ENCODE measurements around the gene PUSL1. TPM values are rescaled to one million over a fixed set of nuclear protein-coding genes. Genes with fewer than 3 reads are reported as not detected.
A peak's percentile ranks its signal among the peaks of the same experiment; 100 is the strongest.

The PUSL1 gene, protein sequence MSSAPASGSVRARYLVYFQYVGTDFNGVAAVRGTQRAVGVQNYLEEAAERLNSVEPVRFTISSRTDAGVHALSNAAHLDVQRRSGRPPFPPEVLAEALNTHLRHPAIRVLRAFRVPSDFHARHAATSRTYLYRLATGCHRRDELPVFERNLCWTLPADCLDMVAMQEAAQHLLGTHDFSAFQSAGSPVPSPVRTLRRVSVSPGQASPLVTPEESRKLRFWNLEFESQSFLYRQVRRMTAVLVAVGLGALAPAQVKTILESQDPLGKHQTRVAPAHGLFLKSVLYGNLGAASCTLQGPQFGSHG
- 8.4 TPM for total RNA-seq

DNA sequence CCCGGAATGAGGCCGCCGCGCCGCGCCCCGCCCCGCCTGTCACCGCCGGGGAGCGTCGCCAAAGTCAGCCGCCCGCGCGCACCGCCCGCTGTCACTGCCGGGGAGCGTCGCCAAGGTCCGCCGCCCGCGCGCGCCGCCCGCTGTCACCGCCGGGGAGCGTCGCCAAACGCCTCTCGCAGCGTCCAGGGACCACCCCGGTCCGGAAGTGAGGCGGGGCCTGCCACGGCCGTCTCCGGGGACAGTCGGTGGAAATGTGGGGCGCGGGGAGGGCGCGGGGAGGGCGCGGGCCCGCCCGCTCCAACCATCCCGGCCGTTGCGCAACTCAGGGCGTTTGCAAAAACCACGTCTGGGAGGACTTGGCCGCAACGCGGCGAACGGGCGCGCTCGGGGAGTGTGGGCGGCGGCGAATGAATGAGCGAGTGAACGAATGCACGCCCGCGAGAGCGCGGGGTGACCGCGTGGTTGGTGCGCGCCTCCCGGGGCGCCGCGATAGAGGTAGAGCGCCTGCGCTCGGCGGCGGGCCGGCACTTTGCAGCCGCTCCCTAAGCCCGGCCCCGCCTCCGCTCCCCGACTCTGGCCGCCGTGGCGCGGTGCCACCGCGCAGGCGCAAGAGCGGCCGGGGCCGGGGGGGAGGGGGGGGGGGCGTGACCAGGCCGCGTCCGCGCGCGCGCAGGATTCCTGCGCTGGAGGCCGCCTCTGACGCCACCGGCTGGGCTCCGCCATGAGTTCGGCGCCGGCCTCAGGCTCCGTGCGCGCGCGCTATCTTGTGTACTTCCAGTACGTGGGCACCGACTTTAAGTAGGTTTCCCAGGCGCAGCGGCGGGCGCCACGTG, at the start of gene PUSL1, which contains the start of gene ACAP3:
Gene PUSL1 (plus strand): TSS at position 675 of the 833 bp plus-strand sequence. CDS start 47 bp downstream, at position 722.
Gene ACAP3 (minus strand): TSS at position 8 of the 833 bp plus-strand sequence. CDS start 115 bp downstream, outside the sequence.
- ATAC-seq (peak; percentile 78), DNase-seq (ENCODE audit: low spot score) (peak; percentile 93)

DNA sequence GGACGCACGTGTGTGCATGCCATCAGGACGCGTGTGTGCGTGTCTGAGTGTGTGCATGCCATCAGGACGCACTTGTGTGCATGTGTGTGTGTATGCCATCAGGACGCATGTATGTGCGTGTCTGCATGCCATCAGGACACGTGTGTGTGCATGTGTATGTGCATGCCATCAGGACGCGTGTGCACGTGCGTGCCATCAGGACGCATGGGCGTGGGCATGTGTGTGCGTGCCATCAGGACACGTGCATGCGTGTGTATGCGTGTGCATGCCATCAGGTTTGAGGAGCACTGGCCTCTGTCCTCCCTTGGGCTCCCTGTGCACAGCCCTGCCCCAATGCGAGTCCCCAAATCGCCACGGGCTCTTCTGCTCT, 49.3 kb upstream of the PUSL1 start:
- no peak for DNase-seq (ENCODE audit: low spot score)

DNA sequence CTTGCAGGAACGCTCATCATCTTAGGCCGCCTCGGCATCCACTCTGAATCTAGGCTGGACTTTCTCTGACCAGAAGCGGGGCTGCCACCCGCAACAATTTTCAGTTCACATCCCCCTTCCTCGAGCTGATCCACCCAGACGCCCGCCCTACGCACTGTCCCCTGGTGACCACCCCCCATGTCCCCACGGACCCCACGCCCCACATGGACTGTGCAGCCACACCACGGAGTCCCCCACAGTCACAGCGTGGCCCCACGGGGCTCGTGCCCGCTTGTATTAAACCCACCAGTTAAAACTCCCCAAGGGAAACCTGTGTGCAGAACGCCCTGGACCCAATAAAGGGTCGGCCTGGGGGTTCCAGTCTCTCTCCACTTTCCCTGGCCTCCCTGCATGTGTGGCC, 48.9 kb upstream of the PUSL1 start:
- DNase-seq (ENCODE audit: low spot score): no peak
- no peak for ATAC-seq

More for the DNA sequence above, 49.3 kb upstream of the PUSL1 start:
- no peak for ATAC-seq

DNA sequence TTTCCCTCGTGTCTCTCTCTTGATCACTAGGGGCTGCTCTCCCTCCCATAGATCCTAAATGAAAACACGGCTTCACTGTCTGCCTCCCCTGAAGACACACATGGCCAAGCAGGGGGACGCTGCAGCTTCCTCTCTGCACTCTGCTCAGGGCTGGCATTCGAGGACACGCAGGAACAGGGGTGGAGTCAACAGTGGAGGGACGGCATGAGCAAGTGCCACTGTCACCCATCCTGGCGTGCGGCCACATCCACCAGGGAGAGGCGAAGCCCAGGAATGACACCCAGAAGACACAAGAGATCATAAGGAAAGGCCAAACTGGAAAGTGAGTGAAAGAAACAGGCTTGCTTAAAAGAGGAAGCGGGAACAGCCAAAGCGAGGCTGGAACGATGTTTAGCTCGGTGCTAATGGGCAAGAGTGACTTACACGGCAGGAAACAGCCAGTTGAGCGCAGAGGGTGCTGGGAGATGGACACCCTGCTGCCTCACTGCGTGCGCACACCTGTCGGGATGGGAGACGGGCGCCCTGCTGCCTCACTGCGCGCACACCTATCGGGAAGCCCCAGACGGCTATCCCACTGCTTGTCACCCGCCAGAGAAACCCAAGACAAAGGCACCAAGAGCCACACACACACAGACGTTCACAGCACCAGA, 48.3 kb upstream of the PUSL1 start:
- ATAC-seq: no peak

DNA sequence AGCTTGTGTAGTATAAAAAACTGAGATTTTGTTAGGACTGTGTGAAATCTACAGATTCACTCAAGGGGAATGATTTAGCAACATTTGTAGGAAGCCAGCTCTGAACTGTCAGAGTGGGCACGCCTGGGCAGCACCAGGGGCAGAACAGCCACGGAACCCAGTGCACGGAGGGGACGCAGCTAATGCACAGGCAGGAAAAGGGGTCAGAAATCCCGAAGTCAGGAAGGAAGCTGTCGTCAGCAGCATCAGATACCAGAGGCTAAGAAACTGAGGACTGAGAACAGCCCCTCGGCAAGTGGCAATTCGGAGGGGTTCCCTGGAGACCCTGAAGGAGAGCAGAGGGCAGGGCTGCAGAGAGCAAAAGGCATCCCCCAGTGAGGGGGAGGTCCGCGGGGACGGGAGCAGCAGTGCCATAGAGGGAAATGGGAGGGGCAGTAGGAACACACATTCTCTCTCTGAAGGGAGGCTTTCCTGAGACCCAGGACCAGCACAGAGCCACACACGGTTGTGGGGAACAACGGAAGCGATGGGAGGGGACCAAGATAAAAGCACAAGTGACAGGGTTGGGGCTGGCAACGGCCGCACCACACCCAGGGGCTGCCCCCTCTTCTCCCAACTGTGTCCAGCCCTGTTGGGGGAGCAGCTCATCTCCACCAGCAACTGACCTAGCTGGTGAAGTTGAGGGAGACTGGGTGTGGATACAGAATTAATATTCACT, 47.4 kb upstream of the PUSL1 start:
- ATAC-seq: peak; percentile 23
- no peak for DNase-seq (ENCODE audit: low spot score)

More for the DNA sequence above, 48.3 kb upstream of the PUSL1 start:
- no peak for DNase-seq (ENCODE audit: low spot score)

DNA sequence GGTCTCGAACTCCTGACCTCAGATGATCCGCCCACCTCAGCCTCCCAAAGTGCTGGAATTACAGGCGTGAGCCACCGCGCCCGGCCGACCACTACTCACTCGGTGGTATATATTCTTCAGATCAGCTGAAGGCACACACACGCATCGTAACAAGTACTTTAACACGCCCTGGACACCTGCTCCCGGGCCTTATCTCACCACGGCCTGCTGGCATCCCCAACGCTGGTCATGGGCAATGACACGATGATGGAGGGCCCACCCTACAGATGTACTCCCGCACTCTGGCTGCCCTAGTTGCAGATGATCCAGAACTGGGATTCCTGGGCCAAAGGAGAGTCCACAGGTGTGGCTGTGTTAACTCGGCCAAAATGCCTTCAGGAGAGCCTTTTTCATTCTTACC, 46.3 kb upstream of the PUSL1 start:
- DNase-seq (ENCODE audit: low spot score) (no peak), ATAC-seq (no peak)

DNA sequence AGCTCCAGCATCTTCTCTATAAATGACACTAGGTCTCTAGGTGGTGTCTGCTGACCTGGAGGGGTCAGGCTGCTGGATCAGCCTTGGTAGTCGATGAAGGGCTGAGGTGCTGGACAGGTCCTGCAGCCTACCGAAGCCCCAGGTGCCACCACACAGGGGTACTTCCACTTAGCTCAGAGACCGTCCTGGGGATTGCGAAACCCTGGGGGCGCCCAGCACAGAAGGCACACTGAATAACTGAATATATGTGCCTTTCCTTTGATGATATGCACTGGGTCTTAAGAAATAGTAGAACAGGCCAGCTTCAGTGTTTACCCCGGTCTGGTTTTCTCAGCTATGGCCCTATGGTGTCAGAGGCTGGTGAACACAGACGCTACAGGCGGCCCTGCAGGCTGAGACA, 45.6 kb upstream of the PUSL1 start:
- ATAC-seq: no peak

DNA sequence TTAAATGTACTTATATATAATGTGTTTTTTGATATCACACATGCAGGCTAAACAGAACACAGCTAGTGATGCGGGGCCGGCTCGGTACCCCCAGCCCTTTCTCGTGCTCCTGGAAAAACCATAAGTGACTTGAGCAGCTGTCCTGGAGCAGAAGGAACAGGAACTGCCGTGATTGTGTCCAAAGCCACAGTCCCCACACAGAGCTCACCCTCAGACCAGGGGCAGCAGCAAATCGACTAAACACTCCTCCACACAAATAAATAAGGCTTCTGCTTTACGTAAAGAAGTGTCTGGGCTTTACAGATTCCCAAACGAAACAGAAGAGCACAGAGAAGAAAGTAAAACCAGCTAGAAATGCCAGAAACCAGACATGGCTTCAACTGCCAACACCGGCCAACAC, 44.4 kb upstream of the PUSL1 start:
- no peak for DNase-seq (ENCODE audit: low spot score)
- ATAC-seq: no peak

More for the DNA sequence above, 45.6 kb upstream of the PUSL1 start:
- DNase-seq (ENCODE audit: low spot score): no peak

DNA sequence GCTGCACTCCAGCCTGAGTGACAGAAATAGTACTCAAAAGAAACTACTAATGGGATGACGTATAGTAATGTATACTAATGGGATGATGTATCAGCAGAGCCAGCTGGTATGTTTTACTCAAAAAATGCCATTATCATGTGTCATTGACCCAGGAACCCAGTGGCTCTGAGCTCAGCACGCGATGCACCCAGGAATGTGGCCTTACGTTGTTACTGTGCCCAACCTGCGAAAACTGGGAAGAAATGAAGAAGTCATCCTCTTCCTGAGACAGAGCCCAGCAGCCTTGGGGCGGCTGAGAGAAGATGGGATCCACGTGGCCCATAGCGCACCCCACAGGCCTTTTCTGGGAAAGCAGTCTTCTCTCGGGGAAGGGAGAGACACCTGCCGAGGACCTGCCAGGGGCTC, 43.5 kb upstream of the PUSL1 start:
- DNase-seq (ENCODE audit: low spot score) (no peak), ATAC-seq (no peak)

DNA sequence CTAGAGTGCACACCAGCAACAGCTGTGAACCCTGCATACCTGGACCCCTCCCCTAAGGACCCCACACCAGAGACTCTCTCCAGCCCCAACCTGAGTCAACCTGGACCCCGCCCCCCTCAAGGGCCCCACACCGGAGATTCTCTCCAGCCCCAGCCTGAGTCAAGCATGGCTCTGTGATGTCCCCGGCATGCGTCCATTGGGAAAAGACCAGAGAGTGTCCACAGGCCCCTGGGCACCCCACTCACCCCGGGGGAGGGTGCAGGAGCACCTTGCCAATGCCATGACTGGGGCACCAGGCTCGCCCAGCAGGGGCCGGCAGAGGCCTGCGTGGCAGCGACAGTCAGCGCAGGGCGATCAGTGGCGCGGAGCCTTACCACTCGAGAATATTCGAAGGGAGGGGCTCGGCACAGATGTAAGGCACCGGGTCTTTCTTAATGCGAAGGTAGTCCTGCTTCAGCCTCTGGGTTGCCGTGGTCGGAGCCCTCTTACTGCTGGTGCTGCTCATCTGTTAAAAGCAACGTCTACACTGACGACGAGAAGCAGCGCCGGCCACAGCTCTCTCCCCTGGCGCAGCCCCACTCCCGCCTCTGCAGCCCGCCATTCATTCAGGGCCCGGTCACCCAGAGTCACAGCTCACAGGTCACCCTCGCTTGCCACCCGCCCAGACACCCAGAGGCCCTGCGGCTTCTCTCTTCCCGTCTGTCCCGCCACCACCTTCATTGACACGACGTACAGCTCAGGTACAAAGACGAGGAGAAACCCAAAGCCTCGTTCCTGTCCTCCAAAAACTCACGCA, 40.7 kb upstream of the PUSL1 start:
- ATAC-seq (no peak), DNase-seq (ENCODE audit: low spot score) (no peak)

DNA sequence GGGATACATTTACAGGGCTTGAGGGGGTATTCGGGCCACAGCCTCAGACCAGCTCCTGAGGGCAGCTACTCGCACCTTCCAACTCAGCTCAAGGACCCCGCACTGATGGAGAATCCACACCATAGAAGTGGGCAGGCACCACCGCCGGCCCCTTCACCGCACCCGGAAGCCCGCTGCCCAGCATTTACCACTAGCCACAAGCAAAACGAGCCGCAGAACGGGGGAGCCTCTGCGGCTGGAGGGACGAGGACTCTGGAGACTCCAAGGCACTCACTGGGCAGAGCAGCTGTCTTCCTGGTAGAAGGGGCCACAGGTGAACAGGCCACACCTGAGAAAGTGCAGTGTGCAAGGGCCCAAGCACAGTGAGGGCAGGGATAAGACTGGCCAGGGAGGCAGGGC, 40.1 kb upstream of the PUSL1 start:
- ATAC-seq (no peak), DNase-seq (ENCODE audit: low spot score) (no peak)

DNA sequence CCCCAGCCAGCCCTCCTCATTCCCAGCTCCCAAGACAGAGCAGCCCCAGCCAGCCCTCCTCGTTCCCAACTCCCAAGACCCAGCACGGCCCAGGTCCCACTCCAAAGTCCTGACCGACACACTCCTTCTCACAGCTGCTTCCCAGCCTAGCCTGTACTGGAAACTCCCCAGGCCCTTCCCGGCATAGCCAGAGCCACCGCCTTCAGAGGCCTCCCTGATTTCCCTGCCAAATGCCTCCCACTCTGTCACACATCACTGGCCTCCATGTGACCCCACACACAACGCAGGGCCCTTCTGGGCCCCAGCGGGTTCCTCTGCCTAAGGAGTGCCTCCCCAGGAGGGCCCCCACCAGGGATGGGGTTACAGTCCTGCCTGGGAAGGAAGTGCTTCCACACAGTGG, 37.6 kb upstream of the PUSL1 start:
- ATAC-seq (no peak), DNase-seq (ENCODE audit: low spot score) (no peak)

DNA sequence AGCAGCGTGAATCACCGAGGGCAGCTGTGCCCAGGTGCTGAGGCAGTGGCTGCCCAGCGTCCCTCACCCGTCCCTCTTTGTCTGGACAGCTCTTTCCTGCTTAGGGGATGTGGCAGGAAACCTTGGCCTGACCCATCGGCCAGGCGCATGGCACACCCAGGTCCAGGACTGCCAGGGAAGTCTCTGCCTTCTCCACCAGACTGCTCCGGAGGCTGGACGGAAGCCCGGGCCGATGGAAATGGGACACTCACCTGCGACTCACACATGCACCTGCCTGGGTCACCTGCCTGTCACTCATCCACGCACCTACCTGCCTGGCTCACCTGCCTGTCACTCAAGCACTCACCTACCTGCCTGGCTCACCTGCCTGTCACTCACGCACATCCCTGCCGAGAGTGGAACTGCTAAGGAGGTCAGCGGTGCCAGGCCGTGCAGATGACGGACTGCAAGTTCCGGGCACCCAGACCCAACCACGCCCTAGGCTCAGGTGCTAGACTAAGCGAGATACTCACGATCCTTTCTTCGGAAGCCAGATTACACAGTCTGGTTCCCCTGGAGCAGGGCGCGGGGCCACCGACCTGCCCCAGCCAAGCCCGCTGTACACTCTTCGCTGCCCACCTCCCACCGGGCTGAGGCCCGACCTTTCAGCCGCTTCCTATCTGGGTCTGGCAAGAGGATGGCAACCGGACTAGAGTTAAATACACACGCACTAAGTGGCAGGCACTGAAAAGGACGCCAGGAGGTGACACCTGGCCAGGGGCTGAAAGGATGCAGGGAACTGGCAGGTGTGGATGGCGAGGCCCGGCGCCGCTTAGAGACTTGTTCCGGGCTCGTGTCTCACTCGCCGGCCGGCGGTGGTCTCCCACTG, 35.8 kb upstream of the PUSL1 start:
- DNase-seq (ENCODE audit: low spot score) (no peak), ATAC-seq (no peak)

DNA sequence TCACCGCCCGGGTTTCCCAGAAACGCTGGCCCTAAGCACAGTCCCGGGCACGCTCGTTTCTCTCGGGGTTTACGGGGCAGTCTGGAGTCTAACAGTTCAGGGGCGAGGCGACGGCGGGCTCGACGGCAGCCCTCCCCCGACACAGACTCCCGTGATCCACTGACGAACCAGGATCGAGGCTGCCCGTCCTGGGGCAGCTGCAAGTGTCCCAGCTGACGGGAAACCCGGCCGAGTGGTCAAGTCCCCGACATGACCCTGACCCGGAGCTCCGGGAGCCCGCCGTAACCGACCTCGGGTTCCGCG, 35.2 kb upstream of the PUSL1 start:
- ATAC-seq (no peak), DNase-seq (ENCODE audit: low spot score) (no peak)

DNA sequence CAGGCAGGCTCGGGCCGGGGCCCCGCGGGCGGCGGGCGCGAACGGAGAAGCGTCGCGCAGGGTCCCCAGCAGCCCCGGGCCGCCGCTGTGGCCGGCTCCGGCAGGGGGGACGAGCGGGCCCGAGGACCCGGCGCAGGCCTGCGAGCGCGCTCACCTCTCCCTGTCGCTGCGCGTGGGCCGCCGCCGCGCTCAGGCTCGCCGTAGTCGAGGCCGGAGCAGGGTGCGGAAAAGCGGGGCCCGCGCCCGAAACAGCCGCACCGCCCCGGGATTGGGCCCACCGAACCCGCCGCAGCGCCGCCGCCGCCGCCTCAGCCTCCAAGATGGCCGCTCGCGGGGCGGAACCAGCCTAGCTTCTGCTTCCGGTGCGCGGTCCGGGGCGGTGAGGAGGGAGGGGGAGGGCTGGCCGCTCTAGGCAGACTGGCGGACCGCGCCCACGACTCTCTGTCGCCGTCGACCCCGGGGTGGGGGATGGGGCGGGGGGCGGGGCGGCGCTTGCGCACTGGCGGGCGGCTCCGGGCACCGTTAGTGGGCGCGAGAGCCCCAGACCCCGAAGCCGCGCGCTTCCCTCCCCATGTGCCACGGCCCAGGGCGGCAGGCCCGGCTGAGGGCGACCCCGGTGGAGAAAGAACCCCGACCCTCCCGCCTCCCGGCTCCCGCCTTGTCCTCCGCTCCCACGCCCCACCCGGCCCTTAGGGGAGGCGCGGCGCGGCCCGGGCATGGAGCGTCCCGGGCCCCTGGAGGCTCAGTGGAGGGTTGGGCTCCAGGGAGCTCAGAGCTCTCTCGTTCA, 34.7 kb upstream of the PUSL1 start, which contains the start of gene UBE2J2:
Gene UBE2J2 (minus strand): TSS at position 343 of the 787 bp plus-strand sequence. CDS start 5,862 bp downstream, outside the sequence.
- ATAC-seq (peak; percentile 96), DNase-seq (ENCODE audit: low spot score) (peak; percentile 93)

DNA sequence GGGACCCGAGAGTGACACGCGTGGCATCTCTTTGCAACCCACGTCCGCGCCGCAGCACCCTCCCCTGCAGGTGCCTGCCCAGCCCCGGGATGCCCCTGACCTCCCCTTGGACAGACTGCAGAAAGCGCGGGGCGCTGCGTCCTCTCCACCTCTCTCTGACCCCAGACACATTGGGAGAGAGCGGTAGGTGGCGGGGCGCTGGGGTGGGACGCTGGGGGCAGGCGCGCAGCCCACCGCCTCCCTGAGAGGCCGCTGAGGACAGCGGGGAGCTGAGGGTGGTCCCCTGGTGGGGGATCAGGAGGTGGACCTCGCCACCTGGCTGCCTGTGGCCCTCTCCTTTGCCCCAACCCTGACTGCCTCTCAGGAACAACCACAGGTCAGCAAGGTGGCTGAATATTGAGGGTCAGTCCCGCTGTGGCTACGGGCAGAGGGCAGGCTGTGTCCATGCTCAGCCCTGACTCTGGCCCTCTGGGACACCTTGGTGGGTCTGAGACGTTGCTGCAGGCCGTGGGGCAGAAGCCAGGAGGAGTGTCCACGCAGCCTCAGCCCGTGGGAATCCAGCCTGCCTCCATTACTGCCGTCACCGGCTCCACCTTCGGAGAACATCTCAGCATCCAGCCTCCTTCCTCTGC, 34.0 kb upstream of the PUSL1 start:
- peak; percentile 45 for ATAC-seq
- DNase-seq (ENCODE audit: low spot score): no peak

DNA sequence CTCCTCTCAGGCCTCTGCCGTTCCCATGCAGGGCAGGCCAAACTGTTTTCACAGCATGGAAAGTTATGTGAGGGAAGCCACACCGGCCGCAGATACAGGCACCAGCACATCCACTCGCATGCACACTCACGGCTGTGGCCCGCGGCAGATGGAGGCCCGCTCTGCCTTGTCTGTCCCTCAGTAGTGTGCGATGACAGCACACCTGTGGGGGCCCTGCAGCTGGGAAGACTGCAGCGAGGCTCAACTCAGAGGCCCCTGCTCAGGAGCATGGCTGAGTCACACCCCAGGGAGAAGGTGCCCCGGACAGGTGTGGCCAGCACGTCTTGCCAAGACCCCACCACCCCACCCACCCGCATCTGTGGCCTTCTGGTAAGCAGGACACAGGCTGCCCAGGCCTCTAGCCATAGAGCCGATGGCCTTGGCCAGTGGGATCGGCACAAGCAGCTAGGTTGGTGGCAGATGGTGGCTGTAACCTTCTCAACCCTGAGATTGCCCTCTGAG, 33.4 kb upstream of the PUSL1 start:
- ATAC-seq: no peak
- DNase-seq (ENCODE audit: low spot score): peak; percentile 45

DNA sequence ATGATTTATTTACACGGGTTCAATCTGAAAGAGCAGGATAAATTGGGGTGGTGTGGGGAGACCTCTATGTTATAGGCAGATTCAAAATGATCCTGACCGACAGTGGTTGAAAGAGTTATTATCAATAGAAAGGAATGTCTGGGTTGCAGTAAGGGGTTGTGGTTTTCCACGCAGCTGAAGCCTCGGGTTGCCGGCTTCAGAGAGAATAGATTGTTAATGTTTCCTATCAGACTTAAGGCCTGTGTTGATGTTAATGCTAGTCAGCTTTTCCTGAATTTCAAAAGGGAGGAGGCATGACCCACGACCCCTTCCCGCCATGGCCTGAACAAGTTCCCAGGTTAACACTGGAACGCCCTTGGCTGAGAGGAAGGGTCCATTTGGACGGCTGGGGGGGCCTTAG, 32.6 kb upstream of the PUSL1 start:
- no peak for ATAC-seq
- no peak for DNase-seq (ENCODE audit: low spot score)

All from left lobe of liver (tissue), 2 donors.